K562 (cell line): ENCODE data around the gene MED15. TPM values are rescaled to one million over a fixed set of nuclear protein-coding genes. Genes with fewer than 3 reads are reported as not detected.

Source experiments
- ADNP ChIP-seq: fragments of 200-800 bp; sonication (Bioruptor generic); IDR thresholded peaks from 2 replicates; pipeline ENCODE4 v1.6.1; 2016; ENCODE audit warnings: missing genetic modification characterization, missing compliant biosample characterization
- COPS2 ChIP-seq: fragments of 450-650 bp; conservative IDR thresholded peaks from 2 replicates; pipeline ENCODE4 v1.6.1; 2016; ENCODE audit warnings: mild to moderate bottlenecking, moderate library complexity
- PRPF4 ChIP-seq: fragments of 200-400 bp; formaldehyde crosslinking; IDR thresholded peaks from one replicate; pipeline ENCODE4 v1.6.1; 2017; ENCODE audit warnings: low read length, low read depth, mild to moderate bottlenecking; ENCODE audit not compliant: insufficient read depth, poor library complexity, severe bottlenecking
- RFX7 ChIP-seq: fragments of 250-450 bp; sonication (Bioruptor Pico); IDR thresholded peaks from 2 replicates; pipeline ENCODE4 v1.5.1; 2021; ENCODE audit warnings: mild to moderate bottlenecking
- SMAD4 ChIP-seq: fragments of 250-450 bp; sonication (Bioruptor Pico); conservative IDR thresholded peaks from 2 replicates; pipeline ENCODE4 v1.8.0; 2021; ENCODE audit warnings: inconsistent platforms, mild to moderate bottlenecking, moderate library complexity
- SMARCB1 ChIP-seq: IDR thresholded peaks from 2 replicates; pipeline ENCODE4 v1.6.1; 2011; ENCODE audit warnings: improper control_type of control experiment, low read depth; ENCODE audit not compliant: insufficient read length
- SUPT5H ChIP-seq: fragments of 450-650 bp; IDR thresholded peaks from 2 replicates; pipeline ENCODE4 v1.6.1; 2016
- TEAD4 ChIP-seq, 2 experiments: sonication (generic) in 1 of 2; formaldehyde crosslinking in 1 of 2; IDR thresholded peaks; 2 replicates each; pipeline versions ENCODE4 v1.6.1 to v1.8.0; 2012 to 2022; ENCODE audit warnings: borderline replicate concordance in 1 of 2, inconsistent platforms in 1 of 2, low read length in 1 of 2, mild to moderate bottlenecking in 1 of 2, missing genetic modification reagents in 1 of 2
- ZBED1 ChIP-seq: IDR thresholded peaks from 2 replicates; pipeline ENCODE4 v1.6.1; 2014
- ZKSCAN8 ChIP-seq: fragments of 200-800 bp; sonication (Bioruptor generic); IDR thresholded peaks from 2 replicates; pipeline ENCODE4 v1.6.1; 2016; ENCODE audit warnings: missing genetic modification characterization, missing compliant biosample characterization
- ZNF124 ChIP-seq: sonication (generic); formaldehyde crosslinking; IDR thresholded peaks from 2 replicates; pipeline ENCODE4 v1.8.1; 2022; ENCODE audit warnings: missing genetic modification reagents
- polyA plus RNA-seq, 8 experiments: library from polyadenylated mRNA; depleted of rRNA in 4 of 8; stranded (reverse) in 5 of 8; unstranded in 3 of 8; fragments of >200 nt; fragmentation: Nextera tagmentation in 2 of 8; fragmentation: Illumina TruSeq in 1 of 8; extraction: Ambion mirVana in 2 of 8; extraction: Trizol in 1 of 8; gene quantifications; 2 replicates each; pipeline versions ENCODE4 v1.2.1 to v1.2.3, GENCODE V29; 2011 to 2014; ENCODE audit warnings: inconsistent platforms in 1 of 8, missing spikeins in 1 of 8
- total RNA-seq, 7 experiments: library from RNA; depleted of rRNA in 6 of 7; stranded (reverse); fragments of >200 nt in 6 of 7; fragmentation: Illumina TruSeq in 2 of 7; extraction: Trizol in 2 of 7; gene quantifications; 2 replicates each; pipeline versions ENCODE4 v1.2.1 to v1.2.3, GENCODE V29; 2011 to 2021; ENCODE audit warnings: low replicate concordance in 1 of 7
- TF ChIP-seq, protein P1 (sequence below): IDR thresholded peaks from 2 replicates; pipeline ENCODE4 v1.6.1; 2016; ENCODE audit warnings: missing genetic modification characterization, missing compliant biosample characterization
- TF ChIP-seq, protein P2 (sequence below): sonication (generic); formaldehyde crosslinking; IDR thresholded peaks from 2 replicates; pipeline ENCODE4 v1.8.0; 2022; ENCODE audit warnings: mild to moderate bottlenecking, missing genetic modification reagents
- TF ChIP-seq, protein P3 (sequence below): sonication (generic); formaldehyde crosslinking; IDR thresholded peaks from 2 replicates; pipeline ENCODE4 v1.8.0; 2022; ENCODE audit warnings: mild to moderate bottlenecking, missing genetic modification reagents
- TF ChIP-seq, protein P4 (sequence below): fragments of 250-450 bp; sonication (Bioruptor Pico); IDR thresholded peaks from 2 replicates; pipeline ENCODE4 v1.5.0; 2021; ENCODE audit warnings: mild to moderate bottlenecking, borderline replicate concordance
- TF ChIP-seq, protein P5 (sequence below): fragments of 450-650 bp; IDR thresholded peaks from 2 replicates; pipeline ENCODE4 v1.7.0; 2016; ENCODE audit warnings: borderline replicate concordance
- TF ChIP-seq, protein P6 (sequence below): fragments of 450-650 bp; IDR thresholded peaks from 2 replicates; pipeline ENCODE4 v1.6.1; 2017; ENCODE audit warnings: antibody characterized with exemption

MED15 gene
- total and polyA plus RNA-seq, 9 of the 15 experiments (the other 6 are each of a cell fraction or from before 2014, with no cell fraction given) = 4.0 to 271 (median 60.1) TPM

DNA sequence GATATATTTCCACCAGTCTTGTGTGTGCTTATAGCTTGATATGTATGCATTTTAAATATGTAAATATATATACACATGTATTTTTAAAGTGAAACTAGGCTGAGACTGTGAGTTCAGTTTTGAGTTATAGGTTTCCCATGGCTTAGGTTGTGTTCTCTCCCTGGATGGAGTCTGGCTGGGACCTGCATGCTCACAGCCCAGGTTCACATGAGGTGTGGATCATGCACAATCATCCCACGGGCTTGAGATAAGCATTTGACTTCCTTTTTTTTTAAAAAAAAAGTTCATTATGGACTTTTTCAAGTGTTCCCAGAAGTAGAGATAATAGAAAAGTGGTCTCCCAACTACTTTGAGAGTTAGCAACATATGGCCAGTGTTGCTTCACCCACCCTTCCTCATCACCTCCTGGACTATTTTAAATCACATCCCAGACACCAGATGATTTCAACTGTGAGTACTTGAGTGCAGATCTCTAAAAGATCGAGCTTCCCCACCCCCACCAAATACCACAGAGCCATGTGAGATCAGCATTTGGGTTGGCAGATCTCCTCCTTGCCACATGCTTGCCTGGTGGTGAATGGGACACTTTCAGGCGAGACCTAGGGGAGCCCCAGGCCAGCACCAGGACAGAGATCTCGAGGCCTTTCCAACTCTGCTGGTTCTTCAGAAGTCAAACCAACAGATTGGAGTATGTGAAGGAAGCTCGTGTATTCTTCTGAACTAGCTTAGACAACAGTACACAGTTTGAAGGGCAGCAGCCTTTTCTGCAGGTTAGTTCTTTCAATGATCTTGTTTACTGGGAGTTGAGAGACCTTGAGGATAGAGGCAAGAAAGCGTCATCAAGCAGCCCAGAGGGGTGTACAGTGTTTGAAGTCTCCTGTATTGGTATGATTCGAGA is 15.9 kb downstream of the MED15 start (continued):
- no peak for TF ChIP-seq PRPF4
- no peak for TF ChIP-seq ZNF124 (CRISPR knock-in tag)
- no peak for TF ChIP-seq ADNP (tag)
- TF ChIP-seq, protein P1, sequence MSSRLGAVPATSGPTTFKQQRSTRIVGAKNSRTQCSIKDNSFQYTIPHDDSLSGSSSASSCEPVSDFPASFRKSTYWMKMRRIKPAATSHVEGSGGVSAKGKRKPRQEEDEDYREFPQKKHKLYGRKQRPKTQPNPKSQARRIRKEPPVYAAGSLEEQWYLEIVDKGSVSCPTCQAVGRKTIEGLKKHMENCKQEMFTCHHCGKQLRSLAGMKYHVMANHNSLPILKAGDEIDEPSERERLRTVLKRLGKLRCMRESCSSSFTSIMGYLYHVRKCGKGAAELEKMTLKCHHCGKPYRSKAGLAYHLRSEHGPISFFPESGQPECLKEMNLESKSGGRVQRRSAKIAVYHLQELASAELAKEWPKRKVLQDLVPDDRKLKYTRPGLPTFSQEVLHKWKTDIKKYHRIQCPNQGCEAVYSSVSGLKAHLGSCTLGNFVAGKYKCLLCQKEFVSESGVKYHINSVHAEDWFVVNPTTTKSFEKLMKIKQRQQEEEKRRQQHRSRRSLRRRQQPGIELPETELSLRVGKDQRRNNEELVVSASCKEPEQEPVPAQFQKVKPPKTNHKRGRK (tag) = no peak
- no peak for TF ChIP-seq SUPT5H
- TF ChIP-seq RFX7 = peak; percentile 65; the same call in 1 of the 2 replicates
- no peak for TF ChIP-seq COPS2
- TF ChIP-seq, protein P2, sequence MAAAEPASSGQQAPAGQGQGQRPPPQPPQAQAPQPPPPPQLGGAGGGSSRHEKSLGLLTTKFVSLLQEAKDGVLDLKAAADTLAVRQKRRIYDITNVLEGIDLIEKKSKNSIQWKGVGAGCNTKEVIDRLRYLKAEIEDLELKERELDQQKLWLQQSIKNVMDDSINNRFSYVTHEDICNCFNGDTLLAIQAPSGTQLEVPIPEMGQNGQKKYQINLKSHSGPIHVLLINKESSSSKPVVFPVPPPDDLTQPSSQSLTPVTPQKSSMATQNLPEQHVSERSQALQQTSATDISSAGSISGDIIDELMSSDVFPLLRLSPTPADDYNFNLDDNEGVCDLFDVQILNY (CRISPR knock-in tag) = no peak
- TF ChIP-seq, protein P3, sequence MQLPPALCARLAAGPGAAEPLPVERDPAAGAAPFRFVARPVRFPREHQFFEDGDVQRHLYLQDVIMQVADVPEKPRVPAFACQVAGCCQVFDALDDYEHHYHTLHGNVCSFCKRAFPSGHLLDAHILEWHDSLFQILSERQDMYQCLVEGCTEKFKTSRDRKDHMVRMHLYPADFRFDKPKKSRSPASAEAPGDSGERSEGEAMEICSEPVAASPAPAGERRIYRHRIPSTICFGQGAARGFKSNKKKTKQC (CRISPR knock-in tag) = no peak
- TF ChIP-seq ZKSCAN8 (CRISPR knock-in tag) = peak; percentile 49; the same call in 1 of the 2 replicates
- TF ChIP-seq, protein P4, sequence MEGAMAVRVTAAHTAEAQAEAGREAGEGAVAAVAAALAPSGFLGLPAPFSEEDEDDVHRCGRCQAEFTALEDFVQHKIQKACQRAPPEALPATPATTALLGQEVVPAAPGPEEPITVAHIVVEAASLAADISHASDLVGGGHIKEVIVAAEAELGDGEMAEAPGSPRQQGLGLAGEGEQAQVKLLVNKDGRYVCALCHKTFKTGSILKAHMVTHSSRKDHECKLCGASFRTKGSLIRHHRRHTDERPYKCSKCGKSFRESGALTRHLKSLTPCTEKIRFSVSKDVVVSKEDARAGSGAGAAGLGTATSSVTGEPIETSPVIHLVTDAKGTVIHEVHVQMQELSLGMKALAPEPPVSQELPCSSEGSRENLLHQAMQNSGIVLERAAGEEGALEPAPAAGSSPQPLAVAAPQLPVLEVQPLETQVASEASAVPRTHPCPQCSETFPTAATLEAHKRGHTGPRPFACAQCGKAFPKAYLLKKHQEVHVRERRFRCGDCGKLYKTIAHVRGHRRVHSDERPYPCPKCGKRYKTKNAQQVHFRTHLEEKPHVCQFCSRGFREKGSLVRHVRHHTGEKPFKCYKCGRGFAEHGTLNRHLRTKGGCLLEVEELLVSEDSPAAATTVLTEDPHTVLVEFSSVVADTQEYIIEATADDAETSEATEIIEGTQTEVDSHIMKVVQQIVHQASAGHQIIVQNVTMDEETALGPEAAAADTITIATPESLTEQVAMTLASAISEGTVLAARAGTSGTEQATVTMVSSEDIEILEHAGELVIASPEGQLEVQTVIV (CRISPR knock-in tag) = no peak
- TF ChIP-seq, protein P5, sequence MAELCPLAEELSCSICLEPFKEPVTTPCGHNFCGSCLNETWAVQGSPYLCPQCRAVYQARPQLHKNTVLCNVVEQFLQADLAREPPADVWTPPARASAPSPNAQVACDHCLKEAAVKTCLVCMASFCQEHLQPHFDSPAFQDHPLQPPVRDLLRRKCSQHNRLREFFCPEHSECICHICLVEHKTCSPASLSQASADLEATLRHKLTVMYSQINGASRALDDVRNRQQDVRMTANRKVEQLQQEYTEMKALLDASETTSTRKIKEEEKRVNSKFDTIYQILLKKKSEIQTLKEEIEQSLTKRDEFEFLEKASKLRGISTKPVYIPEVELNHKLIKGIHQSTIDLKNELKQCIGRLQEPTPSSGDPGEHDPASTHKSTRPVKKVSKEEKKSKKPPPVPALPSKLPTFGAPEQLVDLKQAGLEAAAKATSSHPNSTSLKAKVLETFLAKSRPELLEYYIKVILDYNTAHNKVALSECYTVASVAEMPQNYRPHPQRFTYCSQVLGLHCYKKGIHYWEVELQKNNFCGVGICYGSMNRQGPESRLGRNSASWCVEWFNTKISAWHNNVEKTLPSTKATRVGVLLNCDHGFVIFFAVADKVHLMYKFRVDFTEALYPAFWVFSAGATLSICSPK = no peak
- TF ChIP-seq SMAD4 = peak; percentile 95
- TF ChIP-seq, protein P6, sequence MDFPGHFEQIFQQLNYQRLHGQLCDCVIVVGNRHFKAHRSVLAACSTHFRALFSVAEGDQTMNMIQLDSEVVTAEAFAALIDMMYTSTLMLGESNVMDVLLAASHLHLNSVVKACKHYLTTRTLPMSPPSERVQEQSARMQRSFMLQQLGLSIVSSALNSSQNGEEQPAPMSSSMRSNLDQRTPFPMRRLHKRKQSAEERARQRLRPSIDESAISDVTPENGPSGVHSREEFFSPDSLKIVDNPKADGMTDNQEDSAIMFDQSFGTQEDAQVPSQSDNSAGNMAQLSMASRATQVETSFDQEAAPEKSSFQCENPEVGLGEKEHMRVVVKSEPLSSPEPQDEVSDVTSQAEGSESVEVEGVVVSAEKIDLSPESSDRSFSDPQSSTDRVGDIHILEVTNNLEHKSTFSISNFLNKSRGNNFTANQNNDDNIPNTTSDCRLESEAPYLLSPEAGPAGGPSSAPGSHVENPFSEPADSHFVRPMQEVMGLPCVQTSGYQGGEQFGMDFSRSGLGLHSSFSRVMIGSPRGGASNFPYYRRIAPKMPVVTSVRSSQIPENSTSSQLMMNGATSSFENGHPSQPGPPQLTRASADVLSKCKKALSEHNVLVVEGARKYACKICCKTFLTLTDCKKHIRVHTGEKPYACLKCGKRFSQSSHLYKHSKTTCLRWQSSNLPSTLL = no peak
- TF ChIP-seq TEAD4 (IDR thresholded peaks at IDR 0.05; ENCODE audit: low read length) = peak; percentile 73
- no peak for TF ChIP-seq TEAD4 (CRISPR knock-in tag; IDR thresholded peaks at IDR 0.05; ENCODE audit: borderline replicate concordance)
- no peak for TF ChIP-seq ZBED1
- TF ChIP-seq SMARCB1 = peak; percentile 86
